ENCODE data around the gene TMEM59L.

- TF ChIP-seq TAF1 (IDR thresholded peaks at IDR 0.05; ENCODE audit: borderline replicate concordance, low read depth, low read length): no peak
- TF ChIP-seq, protein P1, sequence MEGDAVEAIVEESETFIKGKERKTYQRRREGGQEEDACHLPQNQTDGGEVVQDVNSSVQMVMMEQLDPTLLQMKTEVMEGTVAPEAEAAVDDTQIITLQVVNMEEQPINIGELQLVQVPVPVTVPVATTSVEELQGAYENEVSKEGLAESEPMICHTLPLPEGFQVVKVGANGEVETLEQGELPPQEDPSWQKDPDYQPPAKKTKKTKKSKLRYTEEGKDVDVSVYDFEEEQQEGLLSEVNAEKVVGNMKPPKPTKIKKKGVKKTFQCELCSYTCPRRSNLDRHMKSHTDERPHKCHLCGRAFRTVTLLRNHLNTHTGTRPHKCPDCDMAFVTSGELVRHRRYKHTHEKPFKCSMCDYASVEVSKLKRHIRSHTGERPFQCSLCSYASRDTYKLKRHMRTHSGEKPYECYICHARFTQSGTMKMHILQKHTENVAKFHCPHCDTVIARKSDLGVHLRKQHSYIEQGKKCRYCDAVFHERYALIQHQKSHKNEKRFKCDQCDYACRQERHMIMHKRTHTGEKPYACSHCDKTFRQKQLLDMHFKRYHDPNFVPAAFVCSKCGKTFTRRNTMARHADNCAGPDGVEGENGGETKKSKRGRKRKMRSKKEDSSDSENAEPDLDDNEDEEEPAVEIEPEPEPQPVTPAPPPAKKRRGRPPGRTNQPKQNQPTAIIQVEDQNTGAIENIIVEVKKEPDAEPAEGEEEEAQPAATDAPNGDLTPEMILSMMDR (IDR thresholded peaks at IDR 0.05): no peak
- TF ChIP-seq PBX3 (IDR thresholded peaks at IDR 0.05): no peak
- TF ChIP-seq, protein P2, sequence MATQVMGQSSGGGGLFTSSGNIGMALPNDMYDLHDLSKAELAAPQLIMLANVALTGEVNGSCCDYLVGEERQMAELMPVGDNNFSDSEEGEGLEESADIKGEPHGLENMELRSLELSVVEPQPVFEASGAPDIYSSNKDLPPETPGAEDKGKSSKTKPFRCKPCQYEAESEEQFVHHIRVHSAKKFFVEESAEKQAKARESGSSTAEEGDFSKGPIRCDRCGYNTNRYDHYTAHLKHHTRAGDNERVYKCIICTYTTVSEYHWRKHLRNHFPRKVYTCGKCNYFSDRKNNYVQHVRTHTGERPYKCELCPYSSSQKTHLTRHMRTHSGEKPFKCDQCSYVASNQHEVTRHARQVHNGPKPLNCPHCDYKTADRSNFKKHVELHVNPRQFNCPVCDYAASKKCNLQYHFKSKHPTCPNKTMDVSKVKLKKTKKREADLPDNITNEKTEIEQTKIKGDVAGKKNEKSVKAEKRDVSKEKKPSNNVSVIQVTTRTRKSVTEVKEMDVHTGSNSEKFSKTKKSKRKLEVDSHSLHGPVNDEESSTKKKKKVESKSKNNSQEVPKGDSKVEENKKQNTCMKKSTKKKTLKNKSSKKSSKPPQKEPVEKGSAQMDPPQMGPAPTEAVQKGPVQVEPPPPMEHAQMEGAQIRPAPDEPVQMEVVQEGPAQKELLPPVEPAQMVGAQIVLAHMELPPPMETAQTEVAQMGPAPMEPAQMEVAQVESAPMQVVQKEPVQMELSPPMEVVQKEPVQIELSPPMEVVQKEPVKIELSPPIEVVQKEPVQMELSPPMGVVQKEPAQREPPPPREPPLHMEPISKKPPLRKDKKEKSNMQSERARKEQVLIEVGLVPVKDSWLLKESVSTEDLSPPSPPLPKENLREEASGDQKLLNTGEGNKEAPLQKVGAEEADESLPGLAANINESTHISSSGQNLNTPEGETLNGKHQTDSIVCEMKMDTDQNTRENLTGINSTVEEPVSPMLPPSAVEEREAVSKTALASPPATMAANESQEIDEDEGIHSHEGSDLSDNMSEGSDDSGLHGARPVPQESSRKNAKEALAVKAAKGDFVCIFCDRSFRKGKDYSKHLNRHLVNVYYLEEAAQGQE (IDR thresholded peaks at IDR 0.05; ENCODE audit: low read depth, low read length): no peak
- no peak for TF ChIP-seq JUND (IDR thresholded peaks at IDR 0.05)
- TF ChIP-seq FOXM1 (IDR thresholded peaks at IDR 0.05; ENCODE audit: low read depth): no peak
- TF ChIP-seq POLR2AphosphoS5 (IDR thresholded peaks at IDR 0.05; ENCODE audit: low read depth, low read length): no peak
- TF ChIP-seq RAD21 (IDR thresholded peaks at IDR 0.05; ENCODE audit: low read length): no peak
- TF ChIP-seq GABPA (IDR thresholded peaks at IDR 0.05; ENCODE audit: low read depth): no peak
- TF ChIP-seq YY1 (IDR thresholded peaks at IDR 0.05; ENCODE audit: low read depth): no peak
- no peak for TF ChIP-seq TEAD4 (IDR thresholded peaks at IDR 0.05; ENCODE audit: borderline replicate concordance, insufficient read depth)
- no peak for TF ChIP-seq EP300 (IDR thresholded peaks at IDR 0.05; ENCODE audit: borderline replicate concordance in 1 of 2, low read depth in 1 of 2, low read length in 1 of 2)
Observed at GRCh38 chr19:18633321-18633720, 20.7 kb downstream of the TMEM59L start.

All from SK-N-SH (cell line).